Measurements from ENCODE around the gene METTL24.

GRCh38 chr6:110351546-110351945 is 6.6 kb downstream of the METTL24 start:
- no peak for TF ChIP-seq RAD21 (IDR thresholded peaks at IDR 0.05 in 1 of 2, conservative IDR thresholded peaks at IDR 0.05 in 1 of 2; ENCODE audit: low read depth in 2 of 2, low read length in 2 of 2)
- TF ChIP-seq CTCF (IDR thresholded peaks at IDR 0.05; ENCODE audit: control extremely low read depth in 1 of 3, insufficient read depth in 1 of 3, low read depth in 1 of 3, low read length in 3 of 3): no peak
- no peak for TF ChIP-seq BRCA1 (IDR thresholded peaks at IDR 0.05; ENCODE audit: low read depth, low read length)
- TF ChIP-seq EGR1 (IDR thresholded peaks at IDR 0.05; ENCODE audit: borderline replicate concordance, low read depth, low read length): no peak
- TF ChIP-seq GABPA (IDR thresholded peaks at IDR 0.05; ENCODE audit: borderline replicate concordance, insufficient read depth, low read length): no peak
- TF ChIP-seq CEBPB (IDR thresholded peaks at IDR 0.05; ENCODE audit: low read depth, low read length): no peak
- TF ChIP-seq TEAD4 (IDR thresholded peaks at IDR 0.05; ENCODE audit: low read depth, low read length): no peak
- no peak for TF ChIP-seq HDAC6 (IDR thresholded peaks at IDR 0.05; ENCODE audit: low read depth, low read length)
- no peak for TF ChIP-seq MAX (IDR thresholded peaks at IDR 0.05)
- no peak for TF ChIP-seq RFX5 (IDR thresholded peaks at IDR 0.05; ENCODE audit: borderline replicate concordance, low read depth, low read length)
- no peak for TF ChIP-seq RXRA (IDR thresholded peaks at IDR 0.05; ENCODE audit: insufficient read depth, low read depth, low read length)
- no peak for TF ChIP-seq SIN3A (conservative IDR thresholded peaks at IDR 0.05 in 1 of 2, IDR thresholded peaks at IDR 0.05 in 1 of 2; ENCODE audit: low read depth in 1 of 2, low read length in 2 of 2)
